HuH-7.5 (cell line): ENCODE results near the gene SMCHD1.
A peak's percentile ranks its signal among the peaks of the same experiment; 100 is the strongest.
"Not testable (repeated sequence)": the region's sequence is repeated elsewhere in the genome, so short reads cannot be mapped to it uniquely, and the experiment has no call there.

Experiments
- DNase-seq: peaks from one replicate; pipeline ENCODE4 v3.0.0; 2011; ENCODE audit warnings: low spot score

The SMCHD1 gene

DNA sequence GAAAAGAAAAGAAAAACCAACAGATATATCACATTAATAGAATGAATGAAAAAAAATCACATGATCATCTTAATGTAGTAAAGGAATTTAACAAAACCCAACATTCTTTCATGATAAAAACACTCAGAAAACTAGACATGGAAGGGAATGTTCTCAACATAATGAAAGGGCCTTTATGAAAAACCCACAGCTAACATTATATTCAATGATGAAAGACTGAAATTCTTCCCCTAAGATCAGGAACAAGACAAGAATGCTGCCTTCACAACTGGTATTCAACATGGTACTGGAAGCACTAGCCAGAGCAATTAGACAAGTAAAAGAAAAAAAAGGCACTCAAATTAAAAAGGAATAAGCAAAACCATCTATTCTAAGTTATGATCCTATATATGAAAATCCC lies 162.8 kb downstream of the SMCHD1 start:
- no peak for DNase-seq

DNA sequence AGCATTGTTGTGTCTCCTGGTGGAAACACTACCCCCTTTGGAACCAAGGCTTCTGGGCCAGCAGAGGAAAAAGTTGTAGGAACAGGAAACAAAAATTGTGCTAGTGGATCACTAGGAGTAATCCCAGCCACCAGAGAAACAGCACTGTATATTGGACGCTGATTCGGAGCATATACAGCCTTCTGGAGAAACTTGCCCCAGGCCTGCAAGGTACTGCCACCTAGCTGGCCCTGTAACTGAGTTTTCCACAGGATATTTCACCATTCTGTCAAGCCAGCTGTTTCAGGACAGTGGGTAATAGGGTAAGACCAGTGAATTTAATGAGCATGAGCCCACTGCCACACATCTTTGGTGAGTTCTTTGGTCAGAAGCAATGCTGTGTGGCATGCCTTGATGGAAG lies 166.2 kb downstream of the SMCHD1 start:
- DNase-seq: no peak

DNA sequence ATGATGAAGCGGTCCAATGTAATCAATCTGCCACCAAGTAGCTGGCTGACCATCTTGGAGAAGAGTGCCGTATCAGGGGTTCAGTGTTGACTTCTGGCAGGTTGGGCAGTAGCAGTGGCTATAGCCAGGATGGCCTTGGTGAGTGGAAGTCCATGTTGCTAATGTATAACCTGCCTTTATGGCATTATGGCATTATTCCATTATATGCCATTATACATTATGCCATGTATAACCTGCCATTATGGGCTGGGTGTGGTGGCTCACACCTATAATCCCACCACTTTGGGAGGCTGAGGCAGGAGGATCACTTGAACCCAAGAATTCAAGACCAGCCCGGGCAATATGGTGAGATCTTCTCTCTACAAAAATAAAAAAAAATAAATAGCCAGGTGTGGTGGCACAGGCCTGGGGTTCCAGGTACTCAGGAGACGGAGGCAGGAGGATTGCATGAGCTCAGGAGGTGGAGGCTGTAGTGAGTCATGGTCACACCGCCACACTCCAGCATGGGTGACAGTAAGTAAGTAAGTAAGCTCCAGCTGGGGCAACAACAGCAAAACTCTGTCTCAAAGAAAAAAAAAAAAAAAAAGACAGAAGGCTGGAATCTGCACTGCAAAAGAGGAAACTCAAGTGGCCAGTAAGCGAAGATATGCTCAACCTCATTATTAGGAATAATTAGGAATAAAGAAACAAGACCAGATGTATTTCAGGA lies 166.8 kb downstream of the SMCHD1 start:
- no peak for DNase-seq

DNA sequence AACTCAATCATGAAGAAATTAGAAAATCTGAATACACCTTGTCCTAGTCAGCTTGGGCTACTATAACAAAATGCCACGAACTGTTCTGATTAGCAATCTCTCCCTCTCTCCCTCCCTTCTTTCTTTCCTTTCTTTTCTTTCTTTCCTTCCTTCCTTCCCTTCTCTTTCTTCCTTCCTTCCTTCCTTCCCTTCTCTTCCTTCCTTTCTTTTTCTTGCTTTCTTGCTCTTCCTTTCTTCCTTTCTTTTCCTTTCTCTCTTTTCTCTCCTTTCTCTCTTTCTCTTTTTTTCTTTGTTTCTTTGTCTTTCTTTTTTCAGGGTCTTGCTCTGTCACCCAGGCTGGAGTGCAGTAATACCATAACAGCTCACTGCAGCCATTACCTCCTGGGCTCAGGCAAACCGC lies 167.7 kb downstream of the SMCHD1 start:
- DNase-seq: no peak

DNA sequence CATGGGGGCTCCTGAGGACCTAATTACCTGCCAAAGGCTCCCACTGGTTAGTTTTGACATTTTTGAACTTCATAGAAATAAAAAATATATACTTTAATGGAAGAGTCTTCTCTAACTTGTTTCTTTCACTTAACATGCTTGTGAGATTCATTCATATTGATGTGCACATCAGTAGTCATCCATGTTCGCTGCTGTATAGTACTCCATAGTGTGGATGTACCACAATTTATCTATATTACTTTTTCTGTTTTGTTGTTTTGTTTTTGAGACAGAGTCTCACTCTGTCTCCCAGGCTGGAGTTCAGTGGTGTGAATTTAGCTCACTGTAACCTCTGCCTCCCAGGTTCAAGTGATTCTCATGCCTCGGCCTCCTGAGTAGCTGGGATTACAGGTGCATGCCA lies 168.4 kb downstream of the SMCHD1 start:
- DNase-seq: no peak

DNA sequence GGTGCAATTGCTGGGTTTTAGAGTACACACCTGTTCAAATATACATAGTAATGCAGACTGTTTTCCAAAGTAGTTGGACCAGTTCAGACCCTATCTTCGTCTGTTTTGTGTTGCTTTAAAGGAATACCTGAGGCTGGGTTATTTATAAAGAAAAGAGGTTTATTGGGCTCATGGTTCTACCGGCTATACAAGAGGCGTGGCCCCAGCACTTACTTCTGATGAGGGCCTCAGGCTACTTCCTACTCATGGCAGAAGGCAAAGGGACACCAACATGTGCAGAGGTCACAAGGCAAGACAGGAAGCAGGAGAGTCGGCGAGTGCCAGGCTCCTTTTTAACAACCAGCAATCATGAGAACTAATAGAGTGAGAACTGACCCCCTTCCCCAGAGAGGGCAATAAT lies 169.3 kb downstream of the SMCHD1 start:
- no peak for DNase-seq

DNA sequence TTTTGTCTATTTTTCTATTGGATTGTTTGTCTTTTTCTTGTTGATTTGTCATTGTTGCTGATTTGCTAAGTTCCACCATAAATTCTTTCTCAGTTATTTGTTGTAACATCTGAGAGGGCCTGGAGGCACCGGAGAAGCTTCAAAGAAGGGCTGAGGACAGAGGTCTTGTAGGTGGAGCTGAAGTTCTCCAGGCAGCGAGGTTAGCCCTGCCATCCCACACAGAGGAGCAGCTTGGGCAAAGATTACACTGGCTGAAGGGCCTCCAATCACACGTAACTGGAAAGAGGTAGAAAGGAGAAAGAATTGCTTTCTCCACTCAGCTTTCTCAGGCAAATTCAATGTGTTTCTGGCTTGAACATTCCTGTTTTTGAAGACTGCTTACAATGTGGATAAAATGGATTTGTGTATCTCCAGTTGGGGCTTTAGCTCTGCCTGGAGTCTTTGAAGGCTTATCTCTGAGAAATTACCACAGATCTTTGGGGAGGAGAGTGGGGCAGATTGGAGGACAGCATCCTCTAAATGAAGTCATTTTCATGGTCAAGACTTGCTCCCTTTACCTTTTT lies 170.2 kb downstream of the SMCHD1 start:
- no peak for DNase-seq

DNA sequence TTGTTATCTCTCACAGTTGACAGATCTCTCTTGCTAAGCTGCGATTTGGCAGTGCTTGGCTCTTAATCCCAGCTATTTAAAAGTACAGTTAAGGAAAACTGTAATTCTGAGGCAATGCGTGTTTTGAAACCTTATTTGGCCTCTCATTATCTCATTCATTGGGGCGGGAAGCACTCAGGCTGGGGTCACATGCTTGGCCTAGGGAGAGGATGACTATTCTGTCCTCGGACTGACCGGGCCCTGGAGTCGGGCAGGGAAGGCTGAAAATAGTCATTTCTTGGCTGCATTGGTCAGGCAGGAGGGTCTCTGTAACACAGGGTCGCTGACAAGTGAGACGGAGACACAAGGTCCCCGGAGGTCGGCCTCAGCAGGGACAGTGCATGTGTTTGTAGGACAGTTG lies 171.1 kb downstream of the SMCHD1 start:
- no peak for DNase-seq

DNA sequence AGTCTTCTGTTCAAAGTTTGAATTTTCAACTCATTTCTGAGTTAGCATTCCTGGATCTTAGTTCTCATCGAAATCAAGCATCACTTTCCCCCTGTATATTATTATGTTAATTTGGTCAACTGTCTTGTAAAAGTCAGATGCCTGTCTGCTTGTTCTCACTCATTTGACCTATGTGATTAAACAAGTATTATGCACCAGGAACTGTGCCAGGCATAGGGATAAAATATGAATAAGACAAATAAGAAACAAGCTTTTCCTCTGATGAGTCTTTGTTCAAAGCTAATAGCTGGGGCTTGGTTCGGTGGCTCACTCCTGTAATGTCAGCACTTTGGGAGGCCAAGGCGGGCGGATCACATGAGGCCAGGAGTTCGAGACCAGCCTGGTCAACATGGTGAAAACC lies 171.5 kb downstream of the SMCHD1 start:
- DNase-seq: no peak

DNA sequence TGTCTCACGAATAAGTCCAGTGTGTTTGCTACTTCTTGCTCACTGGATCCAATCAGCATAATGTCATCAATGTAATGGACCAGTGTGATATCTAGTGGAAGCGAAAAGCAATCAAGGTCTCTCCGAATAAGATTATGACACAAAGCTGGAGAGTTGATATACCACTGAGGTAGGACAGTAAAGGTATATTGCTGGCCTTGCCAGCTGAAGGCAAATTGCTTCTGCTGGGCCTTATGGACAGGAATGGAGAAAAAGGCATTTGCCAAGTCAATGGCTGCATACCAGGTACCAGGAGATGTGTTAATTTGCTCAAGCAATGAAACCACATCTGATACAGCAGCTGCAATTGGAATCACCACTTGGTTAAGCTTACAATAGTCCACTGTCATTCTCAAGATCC lies 180.6 kb downstream of the SMCHD1 start:
- not testable (repeated sequence) for DNase-seq

DNA sequence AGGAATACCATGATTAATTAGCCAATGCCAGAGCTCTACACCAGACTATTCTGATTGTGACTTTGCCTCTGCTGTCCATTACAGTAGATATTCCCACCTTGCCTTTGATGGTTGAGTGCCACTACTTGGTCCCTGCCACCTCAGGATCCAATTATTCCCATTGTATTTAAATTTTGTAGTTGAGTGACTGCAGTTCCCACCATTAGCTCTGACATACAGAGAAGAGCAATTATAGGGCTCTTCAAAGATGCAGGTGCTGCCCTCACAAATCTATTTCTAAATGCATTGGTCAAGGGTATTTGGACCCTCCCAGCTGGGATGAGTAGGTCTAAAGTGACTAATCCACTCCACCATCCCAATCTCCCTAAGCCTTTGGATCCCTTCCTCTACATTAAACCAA lies 181.8 kb downstream of the SMCHD1 start:
- DNase-seq: not testable (repeated sequence)

DNA sequence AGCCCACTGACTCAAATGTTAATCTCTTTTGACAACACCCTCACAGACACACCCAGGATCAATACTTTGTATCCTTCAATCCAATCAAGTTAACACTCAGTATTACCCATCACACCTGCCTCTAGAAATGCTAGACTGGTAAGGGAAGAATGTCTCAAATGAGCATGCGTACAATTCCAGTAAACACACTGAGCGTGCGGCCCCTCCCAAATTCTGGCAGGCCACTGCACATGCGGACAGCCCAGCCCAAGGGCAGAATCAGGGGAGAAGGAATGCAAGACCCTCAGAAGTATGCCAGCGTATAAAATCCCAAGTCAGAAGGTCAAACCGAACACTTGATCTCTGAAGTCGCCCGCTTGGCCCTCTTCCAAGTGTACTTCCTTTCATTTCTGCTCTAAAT lies 183.7 kb downstream of the SMCHD1 start:
- no peak for DNase-seq

DNA sequence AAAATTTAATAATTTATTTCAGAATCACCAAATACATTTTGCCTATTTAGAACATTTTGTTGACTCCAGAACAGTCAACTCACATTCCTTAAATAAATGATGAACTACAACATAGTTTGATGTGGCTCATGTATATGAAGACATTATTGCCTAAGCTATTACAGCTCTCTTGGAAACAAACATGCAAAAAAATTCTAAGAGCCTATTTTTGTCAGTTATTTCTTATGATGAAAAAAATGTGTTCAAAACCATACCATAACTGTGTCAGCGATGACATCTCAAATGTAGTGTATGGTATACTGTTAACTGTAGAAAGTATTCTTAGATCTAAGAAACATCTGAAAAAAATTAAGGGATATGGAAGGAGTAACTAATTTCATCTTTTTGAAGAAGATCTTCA lies 185.0 kb downstream of the SMCHD1 start:
- no peak for DNase-seq

DNA sequence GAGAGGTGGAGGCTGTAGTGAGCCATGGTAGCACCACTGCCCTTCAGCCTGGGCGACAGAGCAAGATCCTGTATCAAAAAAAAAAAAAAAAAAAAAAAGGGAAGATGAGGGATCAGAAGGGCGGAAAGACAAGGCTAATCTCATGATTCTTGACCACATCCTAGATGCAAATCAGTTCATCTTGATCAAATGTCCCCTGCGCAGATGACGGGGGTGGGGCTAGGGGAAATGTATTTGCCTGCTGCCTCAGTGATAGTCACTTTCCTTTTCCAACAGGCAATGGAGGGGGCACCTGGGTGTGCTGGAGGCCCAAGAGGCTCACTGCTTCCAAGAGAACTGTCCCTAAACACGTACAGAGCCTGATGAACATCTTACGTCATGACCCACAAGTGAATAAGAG lies 187.6 kb downstream of the SMCHD1 start:
- DNase-seq: no peak

DNA sequence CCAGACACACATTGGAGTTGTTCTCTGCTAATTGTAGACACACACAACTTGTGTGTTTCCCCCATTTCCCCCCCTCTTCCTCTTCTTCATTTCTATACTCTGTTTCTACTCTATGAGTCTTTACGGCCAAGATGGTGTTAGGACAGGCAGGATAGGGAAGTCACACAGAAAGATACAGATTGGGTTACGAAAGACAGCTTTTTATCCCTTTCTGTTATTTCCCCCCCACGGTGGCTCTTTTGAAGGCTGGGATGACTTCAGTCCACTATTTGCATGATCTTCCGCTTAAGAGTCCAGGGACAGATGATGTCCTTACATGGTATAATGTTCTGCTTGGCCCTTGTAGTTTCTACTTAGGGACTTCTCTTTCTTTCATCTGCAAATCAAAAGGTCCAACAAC lies 189.6 kb downstream of the SMCHD1 start:
- no peak for DNase-seq

DNA sequence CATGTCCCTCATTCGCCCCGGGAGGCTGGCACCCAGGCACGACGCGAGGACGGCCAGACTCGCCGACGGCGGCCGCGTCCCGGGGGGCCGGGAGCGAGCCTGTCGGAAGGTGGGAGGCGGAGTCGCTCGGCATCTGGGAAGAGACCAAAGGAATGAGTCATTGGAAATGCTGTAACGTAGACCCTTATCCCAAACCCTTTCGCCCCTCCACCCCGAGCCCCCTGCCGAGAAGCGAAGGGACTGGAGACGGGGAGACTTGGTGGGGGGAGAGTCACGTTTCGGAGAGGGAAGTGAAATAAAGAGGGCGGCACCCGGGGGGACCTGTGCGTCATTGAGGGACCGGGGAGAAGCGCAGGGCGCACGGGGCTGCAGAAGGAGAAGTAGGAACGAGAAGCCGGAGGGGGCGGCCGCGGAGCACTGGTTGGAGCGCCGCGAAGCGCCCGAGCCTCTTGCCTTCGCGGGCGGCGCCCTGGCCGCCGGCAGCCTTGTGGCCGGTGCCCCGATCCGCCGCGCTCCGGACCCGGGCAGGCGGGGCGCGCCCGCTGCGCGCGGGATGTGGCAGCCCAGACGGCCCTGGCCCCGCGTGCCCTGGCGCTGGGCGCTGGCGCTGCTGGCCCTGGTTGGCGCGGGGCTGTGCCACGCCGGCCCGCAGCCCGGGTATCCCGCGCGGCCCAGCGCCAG lies 191.2 kb downstream of the SMCHD1 start, which contains the start of gene EMILIN2:
Gene EMILIN2, plus strand, starts transcription at position 371 of the 681 bp plus-strand sequence. Its CDS starts 183 bp downstream, at position 554.
- DNase-seq: peak; percentile 52

DNA sequence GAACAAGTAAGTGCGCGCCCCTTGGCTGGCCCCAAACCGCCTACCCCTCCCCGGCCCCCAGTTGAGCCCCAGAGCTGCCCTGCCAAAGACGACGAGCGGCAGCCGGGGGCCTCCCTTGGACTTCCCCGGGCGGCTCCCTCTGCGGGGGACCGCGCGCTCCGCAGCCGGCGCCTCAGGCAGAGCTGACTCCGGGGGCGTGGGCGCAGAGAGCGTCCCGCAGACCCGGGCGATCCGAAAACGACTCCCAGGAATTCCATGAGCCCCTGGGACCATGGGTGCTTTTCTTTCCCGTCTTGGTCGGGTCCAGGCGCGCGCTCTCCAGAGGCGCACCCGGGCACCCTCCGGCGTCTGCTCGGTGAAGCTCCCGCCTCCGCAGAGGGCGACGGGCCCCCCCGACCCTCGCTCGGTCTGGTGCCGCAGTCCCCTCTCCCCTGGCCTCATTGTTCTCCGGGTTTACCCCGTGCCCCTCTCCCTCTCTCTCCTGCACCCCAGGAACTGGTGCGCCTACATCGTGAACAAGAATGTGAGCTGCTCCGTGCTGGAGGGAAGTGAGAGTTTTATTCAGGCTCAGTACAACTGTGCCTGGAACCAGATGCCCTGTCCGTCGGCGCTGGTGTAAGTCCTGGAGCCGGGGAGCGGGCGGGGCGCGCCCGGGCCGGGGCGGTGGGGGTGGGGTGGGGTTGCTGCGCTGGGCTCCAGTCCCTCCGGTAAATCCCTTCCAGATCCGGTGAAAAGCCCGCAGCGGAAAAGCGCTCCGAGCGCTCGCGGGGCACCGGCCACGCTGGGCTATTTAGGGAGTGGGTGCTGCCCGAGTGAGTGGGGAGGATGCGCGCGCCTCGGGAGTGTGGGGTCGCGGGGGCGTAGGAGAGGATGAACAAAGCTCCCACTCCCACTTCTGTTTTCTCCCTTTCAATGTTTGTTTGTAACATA lies 192.1 kb downstream of the SMCHD1 start:
- DNase-seq: peak; percentile 63

DNA sequence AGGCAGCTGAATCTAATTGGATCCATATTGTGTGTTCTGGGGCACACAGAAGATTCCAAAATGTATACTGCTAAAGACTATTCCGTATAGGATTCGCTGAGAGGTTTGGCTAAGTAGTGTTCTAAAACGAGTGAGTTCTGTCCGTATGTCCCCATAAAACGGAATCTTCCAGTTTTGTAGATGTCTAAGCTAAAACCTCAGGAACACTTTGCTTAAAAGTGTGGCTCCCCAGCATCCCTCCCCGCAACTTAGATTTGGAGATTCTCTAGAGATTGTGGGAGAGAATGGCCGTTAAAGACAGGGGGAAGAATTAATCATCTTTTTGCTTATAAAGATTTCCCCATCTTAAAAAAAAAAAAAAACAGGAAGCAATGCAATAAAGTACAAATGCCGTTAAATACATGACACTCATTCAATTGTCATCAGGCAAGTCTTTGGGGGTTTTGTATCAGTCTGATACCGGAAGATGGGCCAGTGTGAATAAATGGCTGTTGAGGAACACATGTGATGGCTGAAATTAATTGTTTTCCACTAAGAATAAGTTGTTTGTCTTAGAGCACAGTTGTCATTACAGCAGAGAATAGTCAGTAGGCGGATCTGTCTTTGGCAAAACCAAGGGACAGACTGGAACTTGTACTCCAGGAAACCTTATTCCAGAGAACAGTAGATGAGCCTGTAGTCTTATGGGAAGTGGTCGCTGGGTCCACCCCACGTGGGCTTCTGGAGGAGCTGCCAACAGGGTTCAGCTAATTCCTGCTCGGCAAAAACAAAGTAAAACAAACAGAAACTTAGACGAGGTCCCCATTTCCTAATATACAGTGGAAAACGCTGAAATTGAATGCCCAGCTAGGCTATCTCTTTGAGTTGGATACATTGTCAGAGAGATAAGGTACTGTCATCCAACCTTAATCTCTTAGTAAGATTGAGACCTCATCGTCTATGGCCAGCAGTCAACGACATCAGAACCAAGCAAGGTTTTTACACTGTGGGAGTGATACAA lies 193.0 kb downstream of the SMCHD1 start:
- no peak for DNase-seq

DNA sequence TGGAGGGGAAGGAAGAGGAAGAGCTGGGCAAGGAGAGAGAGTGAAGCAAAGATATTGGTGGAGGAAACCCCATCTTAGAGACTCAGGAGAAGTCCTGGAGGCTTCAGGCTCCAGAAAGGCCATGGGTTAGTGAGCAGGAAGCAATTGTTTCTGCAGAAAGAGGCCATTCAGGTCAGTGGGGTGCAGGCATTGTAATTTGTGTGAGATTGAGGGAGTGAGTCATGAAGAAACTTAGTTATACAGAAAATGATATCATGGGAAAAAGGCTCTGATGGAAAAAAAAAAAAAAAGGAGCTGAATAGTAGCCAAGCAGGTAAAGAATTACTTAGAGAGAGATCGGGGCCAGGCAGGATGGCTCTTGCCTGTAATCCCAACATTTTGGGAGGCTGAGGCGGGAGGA lies 195.3 kb downstream of the SMCHD1 start:
- no peak for DNase-seq

DNA sequence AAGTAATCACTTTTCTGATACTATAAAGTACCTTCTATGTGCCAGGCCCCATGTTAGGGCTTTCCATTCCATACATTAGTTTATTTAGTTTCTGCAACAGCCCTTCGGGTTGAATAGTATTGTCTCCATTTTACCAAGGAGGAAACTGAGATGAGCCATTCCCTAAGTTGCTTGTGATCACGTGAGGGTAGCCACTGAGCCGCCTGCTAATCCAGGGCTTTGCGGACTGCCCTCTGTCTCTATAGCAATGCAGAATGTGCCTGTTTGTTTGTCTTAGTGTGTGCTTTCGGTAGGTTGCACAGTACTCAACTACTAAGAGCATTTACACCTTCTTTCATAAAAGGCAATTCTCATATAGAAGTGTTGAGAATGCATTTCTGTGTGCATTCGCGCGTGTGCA lies 196.2 kb downstream of the SMCHD1 start:
- DNase-seq: no peak

DNA sequence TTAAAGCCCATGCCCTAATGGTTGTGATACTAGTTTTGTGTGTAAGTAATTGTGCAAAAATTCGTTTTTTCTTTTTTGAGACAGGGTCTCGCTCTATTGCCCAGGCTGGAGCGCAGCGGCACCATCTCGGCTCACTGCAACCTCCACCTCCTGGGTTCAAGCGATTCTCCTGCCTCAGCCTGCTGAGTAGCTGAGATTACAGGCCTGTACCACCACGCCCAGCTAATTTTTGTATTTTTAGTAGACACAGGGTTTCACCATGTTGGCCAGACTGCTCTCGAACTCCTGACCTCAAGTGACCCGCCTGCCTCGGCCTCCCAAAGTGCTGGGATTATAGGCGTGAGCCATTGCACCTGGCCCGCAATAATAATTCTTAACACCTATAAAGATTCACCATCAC lies 196.9 kb downstream of the SMCHD1 start:
- not testable (repeated sequence) for DNase-seq
